ENCODE measurements around the gene MAGEB3. TPM values are rescaled to one million over a fixed set of nuclear protein-coding genes. Genes with fewer than 3 reads are reported as not detected.

Gene MAGEB3, protein sequence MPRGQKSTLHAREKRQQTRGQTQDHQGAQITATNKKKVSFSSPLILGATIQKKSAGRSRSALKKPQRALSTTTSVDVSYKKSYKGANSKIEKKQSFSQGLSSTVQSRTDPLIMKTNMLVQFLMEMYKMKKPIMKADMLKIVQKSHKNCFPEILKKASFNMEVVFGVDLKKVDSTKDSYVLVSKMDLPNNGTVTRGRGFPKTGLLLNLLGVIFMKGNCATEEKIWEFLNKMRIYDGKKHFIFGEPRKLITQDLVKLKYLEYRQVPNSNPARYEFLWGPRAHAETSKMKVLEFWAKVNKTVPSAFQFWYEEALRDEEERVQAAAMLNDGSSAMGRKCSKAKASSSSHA
- not detected in 5 replicates for total RNA-seq (2022; extraction: Qiagen RNA extraction)

DNA sequence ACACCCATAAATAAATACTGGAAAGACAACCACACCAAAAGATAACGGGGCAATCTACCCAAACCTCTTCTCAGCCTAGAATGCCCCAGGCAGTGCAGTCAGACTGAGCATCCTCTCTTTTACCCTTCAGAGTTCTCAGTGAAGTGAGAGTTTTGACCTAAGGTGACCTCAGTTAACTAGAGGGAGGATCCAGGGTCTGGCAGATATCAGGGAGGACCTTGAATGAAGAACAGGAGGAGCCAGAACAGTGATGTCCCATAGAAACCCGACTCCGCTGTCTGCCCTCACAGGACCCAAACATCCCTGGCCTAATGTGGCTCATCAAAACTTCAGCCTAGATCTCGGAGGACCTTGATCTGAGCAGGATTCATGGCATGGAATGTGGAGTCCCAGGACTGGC is at the start of gene MAGEB3:
TSS of gene MAGEB3 (plus strand) at position 263 of the 400 bp plus-strand sequence. CDS start 5,268 bp downstream, outside the sequence.

DNA sequence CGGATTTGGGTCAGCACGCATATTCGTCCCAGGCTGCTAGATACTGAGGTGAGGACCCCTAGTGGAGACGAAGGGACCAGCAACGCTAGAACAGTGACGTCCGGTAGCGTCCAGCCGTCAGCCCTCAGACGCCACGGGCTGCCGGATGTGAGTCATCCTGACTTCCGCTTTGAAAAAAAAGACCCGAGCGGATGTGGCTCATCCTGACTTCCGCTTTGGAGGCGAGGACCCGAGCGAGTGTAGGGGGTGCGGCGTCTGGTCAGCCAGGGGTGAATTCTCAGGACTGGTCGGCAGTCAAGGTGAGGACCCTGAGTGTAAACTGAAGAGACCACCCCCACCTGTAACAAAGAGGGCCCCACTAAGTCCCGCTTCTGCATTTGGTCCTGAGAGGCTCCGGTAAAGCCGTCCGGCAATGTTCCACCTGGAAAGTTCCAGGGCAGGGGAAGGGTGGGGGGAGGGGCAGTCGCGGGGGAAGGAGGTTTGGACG is 15.1 kb upstream of the MAGEB3 start, which contains the start of gene MAGEB2:
TSS of gene MAGEB2 (plus strand) at position 207 of the 487 bp plus-strand sequence. CDS start 3,018 bp downstream, outside the sequence.

DNA sequence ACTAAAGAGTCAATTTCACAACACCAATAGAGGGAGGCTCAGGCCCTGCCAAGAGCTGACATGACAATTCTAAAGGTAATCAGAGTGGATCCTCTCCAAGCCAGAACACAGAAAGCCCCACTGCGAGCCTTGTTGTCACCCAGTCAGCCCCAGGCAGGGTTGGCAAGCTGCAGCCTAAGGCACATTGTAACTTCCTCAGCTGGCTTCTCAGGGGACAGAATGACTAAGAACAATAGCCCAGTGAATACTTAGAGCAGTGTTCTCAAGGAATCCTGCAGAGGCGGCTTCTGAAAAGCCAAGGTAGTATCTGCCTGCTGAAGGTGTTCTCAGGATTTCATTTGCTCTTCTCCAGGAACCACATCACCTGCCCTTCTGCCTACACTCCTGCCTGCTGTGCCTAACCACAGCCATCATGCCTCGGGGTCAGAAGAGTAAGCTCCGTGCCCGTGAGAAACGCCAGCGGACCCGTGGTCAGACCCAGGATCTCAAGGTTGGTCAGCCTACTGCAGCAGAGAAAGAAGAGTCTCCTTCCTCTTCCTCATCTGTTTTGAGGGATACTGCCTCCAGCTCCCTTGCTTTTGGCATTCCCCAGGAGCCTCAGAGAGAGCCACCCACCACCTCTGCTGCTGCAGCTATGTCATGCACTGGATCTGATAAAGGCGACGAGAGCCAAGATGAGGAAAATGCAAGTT is 11.4 kb downstream of the MAGEB3 start, which contains the start of gene MAGEB4:
TSS of gene MAGEB4 (plus strand) at position 277 of the 692 bp plus-strand sequence. CDS start at position 413, 136 bp downstream.

DNA sequence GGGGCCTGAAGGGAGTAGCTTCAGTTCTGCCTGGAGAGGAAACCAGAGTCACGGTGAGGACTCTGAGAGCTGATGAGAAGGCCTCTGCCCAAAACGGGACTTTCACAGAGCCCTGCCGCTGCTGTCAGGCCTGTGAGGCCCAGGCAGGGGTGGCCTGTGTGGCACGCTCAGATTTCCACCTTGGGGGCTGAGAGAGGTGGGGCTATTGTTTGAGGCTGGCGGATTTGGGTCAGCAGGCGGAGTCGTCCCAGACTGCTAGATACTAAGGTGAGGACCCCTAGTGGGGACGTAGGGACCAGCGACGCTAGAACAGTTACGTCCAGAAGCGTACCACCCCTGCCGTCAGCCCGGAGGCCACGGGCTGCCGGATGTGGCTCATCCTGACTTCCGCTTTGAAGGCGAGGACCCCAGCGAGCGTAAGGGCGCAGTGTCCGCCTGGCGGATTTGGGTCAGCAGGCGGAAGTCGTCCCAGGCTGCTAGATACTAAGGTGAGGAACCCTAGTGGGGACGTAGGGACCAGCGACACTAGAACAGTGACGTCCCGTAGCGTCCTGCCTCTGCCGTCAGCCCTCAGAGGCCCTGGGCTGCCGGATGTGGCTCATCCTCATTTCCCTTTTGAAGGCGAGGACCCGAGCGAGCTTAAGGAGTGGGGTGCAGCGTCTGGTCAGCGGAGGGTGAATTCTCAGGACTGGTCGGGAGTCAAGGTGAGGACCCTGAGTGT is 16.5 kb downstream of the MAGEB3 start, which contains the start of gene MAGEB1:
TSS of gene MAGEB1 (plus strand) at position 378 of the 721 bp plus-strand sequence. CDS start 3,348 bp downstream, outside the sequence.

Other genes starting within 250 kb of the MAGEB3 start
- not detected in 5 replicates for gene MAGEB2, start 15.1 kb upstream of the MAGEB3 start, total RNA-seq (2022; extraction: Qiagen RNA extraction)
- gene MAGEB4, start 11.3 kb downstream of the MAGEB3 start, total RNA-seq (2022; extraction: Qiagen RNA extraction): not detected in 5 replicates
- not detected in 5 replicates for gene MAGEB1, start 16.5 kb downstream of the MAGEB3 start, total RNA-seq (2022; extraction: Qiagen RNA extraction)
- gene NR0B1, start 78.7 kb downstream of the MAGEB3 start, total RNA-seq (2022; extraction: Qiagen RNA extraction): 18.2 to 24.4 TPM (median 20.0 TPM) in 5 replicates